ENCODE data around the gene NOXO1. TPM values are rescaled to one million over a fixed set of nuclear protein-coding genes. Genes with fewer than 3 reads are reported as not detected.

Gene NOXO1
- total RNA-seq, 1 donor from 2014 or later: not detected

- H3K4me1 ChIP-seq: peaks cover 8% of the 10 kb centered on the region in 2 donors
- no peak overlapping the region for H3K27ac ChIP-seq
- no peak for DNase-seq (ENCODE audit: low spot score in 2 of 2)
- H3K36me3 ChIP-seq: peaks cover 43 to 49% of the 10 kb centered on the region in 2 donors
- intact Hi-C loops (cut with DNase I): no loop called here
- TF ChIP-seq, protein P1, sequence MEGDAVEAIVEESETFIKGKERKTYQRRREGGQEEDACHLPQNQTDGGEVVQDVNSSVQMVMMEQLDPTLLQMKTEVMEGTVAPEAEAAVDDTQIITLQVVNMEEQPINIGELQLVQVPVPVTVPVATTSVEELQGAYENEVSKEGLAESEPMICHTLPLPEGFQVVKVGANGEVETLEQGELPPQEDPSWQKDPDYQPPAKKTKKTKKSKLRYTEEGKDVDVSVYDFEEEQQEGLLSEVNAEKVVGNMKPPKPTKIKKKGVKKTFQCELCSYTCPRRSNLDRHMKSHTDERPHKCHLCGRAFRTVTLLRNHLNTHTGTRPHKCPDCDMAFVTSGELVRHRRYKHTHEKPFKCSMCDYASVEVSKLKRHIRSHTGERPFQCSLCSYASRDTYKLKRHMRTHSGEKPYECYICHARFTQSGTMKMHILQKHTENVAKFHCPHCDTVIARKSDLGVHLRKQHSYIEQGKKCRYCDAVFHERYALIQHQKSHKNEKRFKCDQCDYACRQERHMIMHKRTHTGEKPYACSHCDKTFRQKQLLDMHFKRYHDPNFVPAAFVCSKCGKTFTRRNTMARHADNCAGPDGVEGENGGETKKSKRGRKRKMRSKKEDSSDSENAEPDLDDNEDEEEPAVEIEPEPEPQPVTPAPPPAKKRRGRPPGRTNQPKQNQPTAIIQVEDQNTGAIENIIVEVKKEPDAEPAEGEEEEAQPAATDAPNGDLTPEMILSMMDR (IDR thresholded peaks at IDR 0.05): no peak
- H3K4me3 ChIP-seq: no peak overlapping the region
- no peaks in the 10 kb centered on the region for H3K9me3 ChIP-seq
- H3K27me3 ChIP-seq: peaks cover 17% of the 10 kb centered on the region
These were observed 4.1 kb downstream of the NOXO1 start for GRCh38 chr16:1976951-1977874.

- TF ChIP-seq, protein P1 (IDR thresholded peaks at IDR 0.05): no peak
- H3K27me3 ChIP-seq: peaks cover 15% of the 10 kb centered on the region
- H3K4me1 ChIP-seq: peaks cover 10 to 11% of the 10 kb centered on the region in 2 donors
- no peak for DNase-seq (ENCODE audit: low spot score in 2 of 2)
- no peak overlapping the region for H3K27ac ChIP-seq
- no peak overlapping the region for H3K4me3 ChIP-seq
- H3K36me3 ChIP-seq: peaks cover 43 to 49% of the 10 kb centered on the region in 2 donors
- H3K9me3 ChIP-seq: no peaks in the 10 kb centered on the region
- intact Hi-C loops (cut with DNase I): no loop called here
These were observed 5.1 kb downstream of the NOXO1 start for GRCh38 chr16:1976216-1976520.

- peaks cover 14 to 16% of the 10 kb centered on the region in 2 donors for H3K4me1 ChIP-seq
- intact Hi-C loops (cut with DNase I): no loop called here
- H3K9me3 ChIP-seq: no peaks in the 10 kb centered on the region
- no peak for DNase-seq (ENCODE audit: low spot score in 2 of 2)
- peaks cover 10% of the 10 kb centered on the region for H3K27me3 ChIP-seq
- no peak overlapping the region for H3K4me3 ChIP-seq
- TF ChIP-seq, protein P1 (IDR thresholded peaks at IDR 0.05): no peak
- no peak overlapping the region for H3K27ac ChIP-seq
- peaks cover 43 to 49% of the 10 kb centered on the region in 2 donors for H3K36me3 ChIP-seq
These were observed 5.6 kb downstream of the NOXO1 start for GRCh38 chr16:1975432-1976215.

DNA sequence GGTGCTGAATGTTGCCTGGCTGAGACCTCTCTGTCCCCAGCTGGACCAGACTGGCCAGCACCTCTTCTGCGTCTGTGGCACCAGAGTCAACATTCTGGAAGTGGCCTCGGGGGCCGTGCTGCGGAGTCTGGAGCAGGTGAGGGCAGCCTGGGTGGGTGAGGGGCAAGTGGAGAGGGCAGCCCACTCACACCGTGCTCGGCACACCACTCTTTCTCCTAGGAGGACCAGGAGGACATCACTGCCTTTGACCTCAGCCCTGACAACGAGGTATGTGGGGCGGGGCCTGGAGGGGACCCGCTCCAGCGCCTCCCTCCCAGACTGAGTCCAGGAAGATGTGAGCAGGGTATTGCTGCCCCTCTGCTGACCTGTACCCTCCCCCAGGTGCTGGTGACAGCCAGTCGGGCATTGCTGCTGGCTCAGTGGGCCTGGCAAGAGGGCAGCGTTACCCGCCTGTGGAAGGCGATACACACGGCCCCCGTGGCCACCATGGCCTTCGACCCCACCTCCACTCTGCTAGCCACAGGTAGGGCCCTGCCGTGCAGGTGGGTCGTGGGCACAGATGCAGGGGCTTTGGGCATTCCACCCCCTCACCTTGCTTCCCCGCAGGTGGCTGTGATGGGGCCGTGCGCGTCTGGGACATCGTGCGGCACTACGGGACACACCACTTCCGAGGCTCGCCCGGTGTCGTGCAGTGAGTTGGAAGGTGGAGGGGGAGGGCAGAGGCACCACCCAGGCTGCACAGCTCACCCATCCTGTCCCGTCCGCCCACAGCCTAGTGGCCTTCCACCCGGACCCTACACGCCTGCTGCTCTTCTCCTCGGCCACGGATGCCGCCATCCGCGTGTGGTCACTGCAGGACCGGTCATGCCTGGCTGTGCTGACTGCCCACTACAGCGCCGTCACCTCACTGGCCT, 6.9 kb downstream of the NOXO1 start:
- intact Hi-C loops (cut with DNase I): loop anchor here (5.0 kb wide), 1 partner anchor 248 kb away; the partner anchor contains the start of gene E4F1
- TF ChIP-seq, protein P1 (IDR thresholded peaks at IDR 0.05): no peak
- Histone ChIP-seq H3K27me3 (no peaks in the 10 kb centered on the region), H3K9me3 (no peaks in the 10 kb centered on the region), H3K36me3 (peaks cover 43 to 49% of the 10 kb centered on the region in 2 donors), H3K27ac (no peak overlapping the region), H3K4me1 (peaks cover 14 to 16% of the 10 kb centered on the region in 2 donors), H3K4me3 (no peak overlapping the region)
- DNase-seq (ENCODE audit: low spot score in 2 of 2): no peak

Data from ascending aorta (tissue), 2 donors.